Activated CD4-positive, alpha-beta T cell treated with anti-CD3 and anti-CD28 coated beads, Interleukin-2, amount 10 ng/mL, durations not matched to agents 24 days and 14 days (primary cell): ENCODE results near the gene ZNF277. TPM values are rescaled to one million over a fixed set of nuclear protein-coding genes. Genes with fewer than 3 reads are reported as not detected.

ENCODE experiments used
- DNase-seq: peaks from one replicate; pipeline ENCODE4 v3.0.0; 2022
- H3K27ac Mint-ChIP-seq: one replicate; pipeline ENCODE4 v1.8.0; 2022; ENCODE audit warnings: mild to moderate bottlenecking, mixed read lengths
- H3K27me3 Mint-ChIP-seq: one replicate; pipeline ENCODE4 v1.8.0; 2022; ENCODE audit warnings: mixed read lengths
- H3K36me3 Mint-ChIP-seq: one replicate; pipeline ENCODE4 v1.8.0; 2022; ENCODE audit warnings: low read depth, mild to moderate bottlenecking, mixed read lengths
- H3K4me1 Mint-ChIP-seq: one replicate; pipeline ENCODE4 v1.8.0; 2021; ENCODE audit warnings: mixed read lengths
- H3K4me3 Mint-ChIP-seq: one replicate; pipeline ENCODE4 v1.8.0; 2022; ENCODE audit warnings: mild to moderate bottlenecking, moderate library complexity, mixed read lengths
- H3K9me3 Mint-ChIP-seq: one replicate; pipeline ENCODE4 v1.8.0; 2021; ENCODE audit warnings: mixed read lengths
- intact Hi-C: fragments of 100-400 bp; cut with micrococcal nuclease; formaldehyde crosslinking; loops from one replicate; pipeline ENCODE4 v1.15.1; 2023
- total RNA-seq: library from RNA; stranded (reverse); gene quantifications from 2 replicates; pipeline ENCODE4 v1.2.3, GENCODE V29; 2022

The ZNF277 gene
- total RNA-seq, 1 donor from 2014 or later: 13.7 TPM

- intact Hi-C loops: loop anchor here (2.0 to 10.0 kb wide), 3 partner anchors 183 to 645 kb away; partner anchors contain the start of gene IMMP2L
Observed at GRCh38 chr7:112207765-112208164, 1.3 kb downstream of the ZNF277 start.

DNA sequence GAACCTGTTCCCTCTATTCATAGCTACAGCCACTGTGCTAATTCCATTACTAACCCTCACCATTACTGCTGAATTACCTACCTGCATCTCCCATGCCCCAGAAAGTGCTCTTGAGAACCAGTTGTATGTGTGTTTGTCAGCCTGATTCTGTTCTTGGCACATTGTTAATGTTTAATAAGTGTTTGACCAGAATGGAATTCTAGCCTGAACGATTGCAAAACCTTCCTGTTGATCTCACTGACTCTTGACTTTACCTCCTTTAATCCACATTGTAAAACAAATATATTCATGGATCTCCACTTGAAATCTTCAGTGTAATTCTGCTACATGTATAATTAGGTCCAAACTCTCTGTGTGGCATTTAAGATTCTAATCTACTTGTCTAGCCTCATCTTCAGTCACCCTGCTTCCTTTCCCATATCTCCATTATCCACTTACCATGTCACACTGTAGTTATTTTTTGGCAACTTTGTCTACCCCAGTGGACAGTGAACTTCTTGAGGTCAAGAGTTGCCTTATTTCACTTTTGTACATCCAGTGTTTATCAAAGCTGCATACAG is 4.9 kb downstream of the ZNF277 start:
- Mint-ChIP-seq H3K36me3 (no peaks in the 10 kb centered on the region), H3K27ac (no peak overlapping the region), H3K27me3 (no peaks in the 10 kb centered on the region), H3K9me3 (no peaks in the 10 kb centered on the region), H3K4me1 (peaks cover 11% of the 10 kb centered on the region), H3K4me3 (no peak overlapping the region)
- intact Hi-C loops: no loop called here
- DNase-seq: no peak

More at GRCh38 chr7:112207765-112208164, 1.3 kb downstream of the ZNF277 start:
- Mint-ChIP-seq H3K27me3 (peaks cover 27% of the 10 kb centered on the region), H3K4me3 (peak overlapping the region; percentile 91), H3K9me3 (no peaks in the 10 kb centered on the region), H3K4me1 (peaks cover 30% of the 10 kb centered on the region), H3K36me3 (no peaks in the 10 kb centered on the region), H3K27ac (no peak overlapping the region)
- DNase-seq: no peak

GRCh38 chr7:112212571-112212970 is 6.1 kb downstream of the ZNF277 start:
- H3K36me3 Mint-ChIP-seq: no peaks in the 10 kb centered on the region
- intact Hi-C loops: no loop called here
- DNase-seq: no peak
- peaks cover 3% of the 10 kb centered on the region for H3K4me1 Mint-ChIP-seq
- H3K27me3 Mint-ChIP-seq: no peaks in the 10 kb centered on the region
- H3K27ac Mint-ChIP-seq: no peak overlapping the region
- no peak overlapping the region for H3K4me3 Mint-ChIP-seq
- no peaks in the 10 kb centered on the region for H3K9me3 Mint-ChIP-seq

- Mint-ChIP-seq H3K9me3 (no peaks in the 10 kb centered on the region), H3K27me3 (no peaks in the 10 kb centered on the region), H3K36me3 (peaks cover 2% of the 10 kb centered on the region), H3K4me1 (peaks cover 2% of the 10 kb centered on the region), H3K4me3 (no peak overlapping the region), H3K27ac (no peak overlapping the region)
- DNase-seq: no peak
- intact Hi-C loops: no loop called here
Observed at GRCh38 chr7:112213735-112214134, 7.2 kb downstream of the ZNF277 start.

DNA sequence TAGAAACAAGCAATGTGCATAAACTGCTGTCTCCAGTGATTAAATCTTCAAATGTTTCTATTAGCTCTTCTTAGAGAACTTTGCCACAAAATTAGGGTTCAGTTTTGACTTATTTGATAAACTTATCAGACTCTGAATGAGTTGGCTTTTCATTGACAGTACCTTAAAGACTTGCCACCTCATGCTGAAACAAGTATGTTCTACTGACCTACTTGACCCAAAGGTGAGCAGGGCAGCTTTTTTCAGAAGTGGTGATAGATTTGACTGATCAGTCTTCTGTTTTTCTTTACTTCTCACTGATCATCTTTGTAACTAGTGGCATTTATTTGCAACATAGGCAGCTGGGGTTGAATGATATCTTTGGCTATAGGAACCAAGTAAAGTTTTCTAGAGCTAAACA is 7.8 kb downstream of the ZNF277 start:
- intact Hi-C loops: no loop called here
- Mint-ChIP-seq H3K9me3 (no peaks in the 10 kb centered on the region), H3K4me1 (peaks cover 2% of the 10 kb centered on the region), H3K36me3 (peaks cover 2% of the 10 kb centered on the region), H3K4me3 (no peak overlapping the region), H3K27ac (no peak overlapping the region), H3K27me3 (no peaks in the 10 kb centered on the region)
- DNase-seq: no peak

- intact Hi-C loops: no loop called here
Observed at GRCh38 chr7:112214883-112215282, 8.4 kb downstream of the ZNF277 start.

DNA sequence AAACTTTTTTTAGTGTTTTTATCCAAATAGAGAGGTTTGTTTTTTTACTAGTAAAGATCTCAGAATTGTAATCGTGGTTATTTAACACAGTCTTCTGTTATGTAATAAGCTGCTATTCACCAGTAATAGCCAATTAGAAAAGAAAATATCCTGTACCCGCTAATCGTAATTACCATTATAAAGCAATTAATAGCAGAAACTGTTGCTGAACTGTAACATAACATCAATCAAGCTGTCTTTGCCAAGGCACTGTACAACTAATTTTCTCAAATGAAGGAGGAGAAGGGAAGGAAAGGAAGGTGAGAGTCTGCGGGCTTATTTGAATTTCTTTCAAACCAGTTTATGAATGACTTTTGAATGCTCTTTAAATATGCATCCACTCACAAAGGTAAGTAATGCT is 9.3 kb downstream of the ZNF277 start:
- Mint-ChIP-seq H3K27ac (no peak overlapping the region), H3K4me3 (no peak overlapping the region)

More at GRCh38 chr7:112214883-112215282, 8.4 kb downstream of the ZNF277 start:
- Mint-ChIP-seq H3K27ac (no peak overlapping the region), H3K4me1 (no peaks in the 10 kb centered on the region), H3K27me3 (no peaks in the 10 kb centered on the region), H3K4me3 (no peak overlapping the region), H3K9me3 (no peaks in the 10 kb centered on the region), H3K36me3 (peaks cover 2% of the 10 kb centered on the region)
- no peak for DNase-seq

DNA sequence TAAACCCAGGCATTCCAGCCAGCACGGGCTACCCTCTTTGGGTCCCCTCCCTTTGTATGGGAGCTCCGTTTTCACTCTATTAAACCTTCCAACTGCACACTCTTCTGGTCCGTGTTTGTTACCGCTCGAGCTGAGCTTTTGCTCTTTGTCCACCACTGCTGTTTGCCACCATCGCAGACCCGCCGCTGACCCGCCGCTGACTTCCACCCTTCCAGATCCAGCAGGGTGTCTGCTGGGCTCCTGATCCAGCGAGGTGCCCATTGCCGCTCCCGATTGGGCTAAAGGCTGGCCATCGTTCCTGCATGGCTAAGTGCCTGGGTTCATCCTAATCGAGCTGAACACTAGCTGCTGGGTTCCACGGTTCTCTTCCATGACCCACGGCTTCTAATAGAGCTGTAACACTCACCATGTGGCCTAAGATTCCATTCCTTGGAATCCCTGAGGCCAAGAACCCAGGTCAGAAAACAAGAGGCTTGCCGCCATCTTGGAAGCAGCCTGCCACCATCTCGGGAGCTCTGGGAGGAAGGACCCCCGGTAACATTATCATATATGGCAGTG is 14.5 kb downstream of the ZNF277 start:
- H3K9me3 Mint-ChIP-seq: no peaks in the 10 kb centered on the region
- H3K4me1 Mint-ChIP-seq: no peaks in the 10 kb centered on the region
- intact Hi-C loops: no loop called here
- H3K27me3 Mint-ChIP-seq: no peaks in the 10 kb centered on the region
- H3K36me3 Mint-ChIP-seq: peaks cover 5% of the 10 kb centered on the region
- no peak overlapping the region for H3K27ac Mint-ChIP-seq
- DNase-seq: no peak
- no peak overlapping the region for H3K4me3 Mint-ChIP-seq

More for the DNA sequence above, 9.3 kb downstream of the ZNF277 start:
- DNase-seq: no peak
- H3K36me3 Mint-ChIP-seq: peaks cover 2% of the 10 kb centered on the region
- no peaks in the 10 kb centered on the region for H3K4me1 Mint-ChIP-seq
- no peaks in the 10 kb centered on the region for H3K9me3 Mint-ChIP-seq
- intact Hi-C loops: no loop called here
- H3K27me3 Mint-ChIP-seq: no peaks in the 10 kb centered on the region

GRCh38 chr7:112223310-112223709 is 16.8 kb downstream of the ZNF277 start:
- no peaks in the 10 kb centered on the region for H3K27me3 Mint-ChIP-seq
- peaks cover 5% of the 10 kb centered on the region for H3K36me3 Mint-ChIP-seq
- DNase-seq: no peak

GRCh38 chr7:112224186-112224585 is 17.7 kb downstream of the ZNF277 start:
- Mint-ChIP-seq H3K4me1 (no peaks in the 10 kb centered on the region), H3K36me3 (peaks cover 3% of the 10 kb centered on the region), H3K27me3 (no peaks in the 10 kb centered on the region), H3K9me3 (no peaks in the 10 kb centered on the region), H3K27ac (no peak overlapping the region), H3K4me3 (no peak overlapping the region)
- no peak for DNase-seq
- intact Hi-C loops: no loop called here

More at GRCh38 chr7:112223310-112223709, 16.8 kb downstream of the ZNF277 start:
- Mint-ChIP-seq H3K4me3 (no peak overlapping the region), H3K27ac (no peak overlapping the region), H3K9me3 (no peaks in the 10 kb centered on the region), H3K4me1 (no peaks in the 10 kb centered on the region)
- intact Hi-C loops: no loop called here

DNA sequence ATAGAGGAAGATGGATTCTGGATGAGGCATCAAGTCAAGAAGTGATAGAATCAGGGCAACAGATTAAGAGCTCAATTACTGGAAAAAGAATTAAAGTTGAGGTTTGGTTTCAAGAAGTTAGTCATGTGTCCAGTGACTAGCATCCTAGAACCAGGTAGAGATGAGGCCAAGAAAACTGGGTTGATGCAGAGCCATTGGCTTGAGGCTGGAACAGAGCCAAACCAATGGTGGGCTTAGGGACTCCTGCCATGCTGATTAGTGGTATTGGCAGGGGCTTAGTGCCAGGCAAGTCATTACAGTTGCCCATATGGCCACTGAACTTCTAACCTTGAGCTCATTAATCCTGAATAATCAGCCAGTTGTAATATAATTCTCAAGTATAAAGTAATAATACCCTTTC is 18.5 kb downstream of the ZNF277 start:
- H3K4me1 Mint-ChIP-seq: peaks cover 3% of the 10 kb centered on the region
- H3K27ac Mint-ChIP-seq: no peak overlapping the region
- H3K9me3 Mint-ChIP-seq: no peaks in the 10 kb centered on the region
- H3K27me3 Mint-ChIP-seq: no peaks in the 10 kb centered on the region
- H3K36me3 Mint-ChIP-seq: peaks cover 4% of the 10 kb centered on the region
- DNase-seq: no peak
- intact Hi-C loops: no loop called here
- H3K4me3 Mint-ChIP-seq: no peak overlapping the region

- Mint-ChIP-seq H3K27me3 (no peaks in the 10 kb centered on the region), H3K36me3 (peaks cover 1% of the 10 kb centered on the region), H3K4me1 (peaks cover 5% of the 10 kb centered on the region), H3K9me3 (no peaks in the 10 kb centered on the region), H3K27ac (no peak overlapping the region), H3K4me3 (no peak overlapping the region)
- intact Hi-C loops: no loop called here
- DNase-seq: no peak
Observed at GRCh38 chr7:112226701-112227276, 20.3 kb downstream of the ZNF277 start.

DNA sequence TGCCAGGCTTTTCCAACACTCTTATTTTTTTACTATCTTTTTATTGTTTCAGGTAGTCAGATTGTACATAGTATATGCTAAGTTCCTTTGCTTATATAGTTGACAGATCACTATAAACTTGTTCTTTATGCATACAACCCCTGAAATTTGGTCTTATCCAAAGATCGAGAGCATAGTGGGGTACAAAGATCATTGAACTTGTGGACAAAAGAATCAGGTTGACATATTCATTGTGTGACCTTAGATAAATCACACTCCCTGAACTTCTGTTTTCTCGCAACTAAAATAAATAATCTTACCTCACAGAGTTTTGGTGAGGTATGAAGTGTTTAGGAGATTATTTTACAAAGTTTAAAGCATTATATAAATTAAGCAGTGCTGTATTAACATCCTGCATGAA is 22.1 kb downstream of the ZNF277 start:
- peaks cover 5% of the 10 kb centered on the region for H3K4me1 Mint-ChIP-seq
- H3K9me3 Mint-ChIP-seq: no peaks in the 10 kb centered on the region
- H3K27me3 Mint-ChIP-seq: no peaks in the 10 kb centered on the region
- H3K4me3 Mint-ChIP-seq: no peak overlapping the region
- H3K27ac Mint-ChIP-seq: no peak overlapping the region
- H3K36me3 Mint-ChIP-seq: peaks cover 3% of the 10 kb centered on the region
- intact Hi-C loops: no loop called here
- DNase-seq: no peak

GRCh38 chr7:112232212-112232978 is 25.9 kb downstream of the ZNF277 start:
- intact Hi-C loops: no loop called here
- no peak overlapping the region for H3K27ac Mint-ChIP-seq
- no peak overlapping the region for H3K4me3 Mint-ChIP-seq
- no peaks in the 10 kb centered on the region for H3K27me3 Mint-ChIP-seq
- H3K9me3 Mint-ChIP-seq: no peaks in the 10 kb centered on the region
- no peak for DNase-seq
- H3K36me3 Mint-ChIP-seq: peaks cover 3% of the 10 kb centered on the region
- peaks cover 5% of the 10 kb centered on the region for H3K4me1 Mint-ChIP-seq
